ENCODE data around the gene MARVELD3. TPM values are rescaled to one million over a fixed set of nuclear protein-coding genes. Genes with fewer than 3 reads are reported as not detected.

The MARVELD3 gene
- total RNA-seq, 5 donors from 2014 or later (not counting 1 experiment from before 2014, with no cell fraction given): 0.22 TPM; not detected in 4

DNA sequence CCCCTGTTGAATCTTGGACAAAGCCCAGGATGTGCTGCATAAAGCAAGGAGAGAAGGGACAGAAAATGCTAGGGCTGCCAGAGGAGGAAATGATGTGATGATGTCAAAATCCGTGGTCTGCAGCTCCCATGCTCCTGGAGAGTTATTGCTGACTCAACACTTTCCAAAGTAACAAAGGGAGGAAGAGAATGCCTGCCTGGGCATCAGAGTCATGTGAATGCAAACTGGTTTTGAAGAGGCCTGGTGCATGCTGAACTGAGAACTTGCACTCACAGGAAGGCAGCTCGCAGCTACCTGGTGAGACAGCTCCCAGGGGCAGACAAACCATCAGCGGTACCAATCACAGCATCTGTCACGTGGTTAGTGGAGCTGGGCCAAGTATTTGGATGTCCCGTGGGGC, 2.8 kb downstream of the MARVELD3 start:
- ATAC-seq (replicated peaks in 1 of 4): no peak
- Mint-ChIP-seq H3K36me3 (no peaks in the 10 kb centered on the region), H3K27me3 (peaks cover 5 to 17% of the 10 kb centered on the region in 2 donors), H3K4me3 (no peak overlapping the region), H3K4me1 (peaks cover 0 to 4% (median 0%) of the 10 kb centered on the region in 3 donors), H3K27ac (no peak overlapping the region), H3K9me3 (no peaks in the 10 kb centered on the region)
- Histone ChIP-seq H3K27ac (ENCODE audit: low read length) (no peak overlapping the region), H3K27me3 (replicated peaks in 1 of 2; ENCODE audit: control insufficient read depth in 2 of 2, extremely low read depth in 1 of 2, insufficient read depth in 2 of 2, low read length in 1 of 2) (peaks cover 6 to 38% of the 10 kb centered on the region in 2 experiments), H3K4me1 (ENCODE audit: control insufficient read depth in 1 of 2, extremely low read depth in 1 of 2, insufficient read depth in 2 of 2, low read length in 2 of 2) (peaks cover 0 to 12% of the 10 kb centered on the region in 2 experiments), H3K4me3 (ENCODE audit: control insufficient read depth in 1 of 2, extremely low read depth in 1 of 2, low read length in 1 of 2) (no peak overlapping the region), H3K36me3 (ENCODE audit: control insufficient read depth in 2 of 2, extremely low read depth in 1 of 2, insufficient read depth in 1 of 2, low read length in 1 of 2) (no peaks in the 10 kb centered on the region), H3K9me3 (no peaks in the 10 kb centered on the region)
- CTCF ChIA-PET: interaction anchor here in 1 of 2 donors (0.5 to 0.6 kb wide), 2 partner anchors 89 to 102 kb away, joined by 3 read pairs; no protein-coding TSS in a partner anchor
- POLR2A ChIA-PET: no interaction called here
- 72% methylated on average over 4 of the region's 5 CpGs for WGBS (ENCODE audit: insufficient coverage)
- no peak for DNase-seq

GRCh38 chr16:71629278-71630016, 3.5 kb downstream of the MARVELD3 start:
- H3K27me3 ChIP-seq (replicated peaks in 1 of 2; ENCODE audit: control insufficient read depth in 2 of 2, extremely low read depth in 1 of 2, insufficient read depth in 2 of 2, low read length in 1 of 2): peaks cover 5 to 35% of the 10 kb centered on the region in 2 experiments
- ATAC-seq (replicated peaks in 1 of 4) (no peak), DNase-seq (no peak)
- H3K4me1 ChIP-seq (ENCODE audit: control insufficient read depth in 1 of 2, extremely low read depth in 1 of 2, insufficient read depth in 2 of 2, low read length in 2 of 2): peaks cover 0 to 12% of the 10 kb centered on the region in 2 experiments
- no peaks in the 10 kb centered on the region for H3K9me3 ChIP-seq
- H3K4me3 ChIP-seq (ENCODE audit: control insufficient read depth in 1 of 2, extremely low read depth in 1 of 2, low read length in 1 of 2): no peak overlapping the region
- Mint-ChIP-seq H3K4me1 (peaks cover 0 to 4% (median 0%) of the 10 kb centered on the region in 3 donors), H3K9me3 (no peaks in the 10 kb centered on the region), H3K36me3 (no peaks in the 10 kb centered on the region), H3K4me3 (no peak overlapping the region), H3K27ac (no peak overlapping the region), H3K27me3 (peaks cover 5 to 17% of the 10 kb centered on the region in 2 donors)
- H3K36me3 ChIP-seq (ENCODE audit: control insufficient read depth in 2 of 2, extremely low read depth in 1 of 2, insufficient read depth in 1 of 2, low read length in 1 of 2): no peaks in the 10 kb centered on the region
- H3K27ac ChIP-seq (ENCODE audit: low read length): no peak overlapping the region
- ChIA-PET POLR2A (no interaction called here), CTCF (interaction anchor here in 1 of 2 donors (0.5 kb wide), 1 partner anchor 103 kb away, joined by 3 read pairs; no protein-coding TSS in a partner anchor)
- 69% methylated on average over 7 of the region's 11 CpGs for WGBS (ENCODE audit: insufficient coverage)

GRCh38 chr16:71630808-71631207, 4.8 kb downstream of the MARVELD3 start:
- no peaks in the 10 kb centered on the region for H3K9me3 ChIP-seq
- Mint-ChIP-seq H3K36me3 (no peaks in the 10 kb centered on the region), H3K27ac (no peak overlapping the region), H3K9me3 (no peaks in the 10 kb centered on the region), H3K4me1 (peaks cover 0 to 1% (median 0%) of the 10 kb centered on the region in 3 donors), H3K27me3 (peaks cover 0 to 13% of the 10 kb centered on the region in 2 donors), H3K4me3 (no peak overlapping the region)
- ChIA-PET CTCF (no interaction called here), POLR2A (no interaction called here)
- peaks cover 0 to 10% of the 10 kb centered on the region in 2 experiments for H3K4me1 ChIP-seq (ENCODE audit: control insufficient read depth in 1 of 2, extremely low read depth in 1 of 2, insufficient read depth in 2 of 2, low read length in 2 of 2)
- no peaks in the 10 kb centered on the region for H3K36me3 ChIP-seq (ENCODE audit: control insufficient read depth in 2 of 2, extremely low read depth in 1 of 2, insufficient read depth in 1 of 2, low read length in 1 of 2)
- 94% methylated on average over 2 of the region's 4 CpGs for WGBS (ENCODE audit: insufficient coverage)
- no peak for ATAC-seq (replicated peaks in 1 of 4)
- H3K27ac ChIP-seq (ENCODE audit: low read length): no peak overlapping the region
- H3K4me3 ChIP-seq (ENCODE audit: control insufficient read depth in 1 of 2, extremely low read depth in 1 of 2, low read length in 1 of 2): no peak overlapping the region
- DNase-seq: no peak
- H3K27me3 ChIP-seq (replicated peaks in 1 of 2; ENCODE audit: control insufficient read depth in 2 of 2, extremely low read depth in 1 of 2, insufficient read depth in 2 of 2, low read length in 1 of 2): peaks cover 0 to 25% of the 10 kb centered on the region in 2 experiments

DNA sequence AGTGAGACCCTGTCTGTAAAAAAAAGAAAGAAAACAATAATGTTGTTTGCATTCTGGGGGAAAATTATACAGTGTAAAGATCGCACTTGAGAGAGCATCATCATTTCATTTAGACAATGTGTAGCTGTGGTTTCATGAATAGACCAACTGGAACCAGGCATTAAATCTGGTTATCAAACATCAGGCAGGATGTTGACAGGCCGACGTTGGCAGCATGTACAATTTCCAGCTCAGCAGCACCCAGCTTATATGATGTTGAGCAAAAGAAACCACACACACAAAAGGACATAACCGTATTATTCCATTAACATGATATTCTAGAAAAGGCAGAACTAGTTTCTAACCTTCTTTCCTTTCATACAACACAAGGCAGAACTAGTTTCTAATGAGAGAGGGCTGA, 5.8 kb downstream of the MARVELD3 start:
- Mint-ChIP-seq H3K4me1 (no peaks in the 10 kb centered on the region), H3K4me3 (no peak overlapping the region), H3K9me3 (no peaks in the 10 kb centered on the region), H3K27ac (no peak overlapping the region), H3K27me3 (peaks cover 0 to 11% of the 10 kb centered on the region in 2 donors), H3K36me3 (no peaks in the 10 kb centered on the region)
- no CpG with 5 or more reads among the region's 4 CpGs for WGBS (ENCODE audit: insufficient coverage)
- Histone ChIP-seq H3K27me3 (replicated peaks in 1 of 2; ENCODE audit: control insufficient read depth in 2 of 2, extremely low read depth in 1 of 2, insufficient read depth in 2 of 2, low read length in 1 of 2) (peaks cover 0 to 17% of the 10 kb centered on the region in 2 experiments), H3K36me3 (ENCODE audit: control insufficient read depth in 2 of 2, extremely low read depth in 1 of 2, insufficient read depth in 1 of 2, low read length in 1 of 2) (no peaks in the 10 kb centered on the region), H3K4me3 (ENCODE audit: control insufficient read depth in 1 of 2, extremely low read depth in 1 of 2, low read length in 1 of 2) (no peak overlapping the region), H3K4me1 (ENCODE audit: control insufficient read depth in 1 of 2, extremely low read depth in 1 of 2, insufficient read depth in 2 of 2, low read length in 2 of 2) (peaks cover 0 to 2% of the 10 kb centered on the region in 2 experiments), H3K9me3 (no peaks in the 10 kb centered on the region), H3K27ac (ENCODE audit: low read length) (no peak overlapping the region)
- POLR2A ChIA-PET: no interaction called here
- ATAC-seq (replicated peaks in 1 of 4) (no peak), DNase-seq (no peak)
- CTCF ChIA-PET: no interaction called here

GRCh38 chr16:71635632-71636031, 9.6 kb downstream of the MARVELD3 start:
- Histone ChIP-seq H3K27me3 (replicated peaks in 1 of 2; ENCODE audit: control insufficient read depth in 2 of 2, extremely low read depth in 1 of 2, insufficient read depth in 2 of 2, low read length in 1 of 2) (no peaks in the 10 kb centered on the region), H3K9me3 (no peaks in the 10 kb centered on the region), H3K4me3 (ENCODE audit: control insufficient read depth in 1 of 2, extremely low read depth in 1 of 2, low read length in 1 of 2) (no peak overlapping the region), H3K27ac (ENCODE audit: low read length) (no peak overlapping the region), H3K36me3 (ENCODE audit: control insufficient read depth in 2 of 2, extremely low read depth in 1 of 2, insufficient read depth in 1 of 2, low read length in 1 of 2) (no peaks in the 10 kb centered on the region), H3K4me1 (ENCODE audit: control insufficient read depth in 1 of 2, extremely low read depth in 1 of 2, insufficient read depth in 2 of 2, low read length in 2 of 2) (no peaks in the 10 kb centered on the region)
- Mint-ChIP-seq H3K9me3 (no peaks in the 10 kb centered on the region), H3K36me3 (peaks cover 13% of the 10 kb centered on the region), H3K4me3 (no peak overlapping the region), H3K27ac (no peak overlapping the region), H3K4me1 (no peaks in the 10 kb centered on the region), H3K27me3 (no peaks in the 10 kb centered on the region)
- DNase-seq (no peak), ATAC-seq (replicated peaks in 1 of 4) (no peak)
- POLR2A ChIA-PET: no interaction called here
- CTCF ChIA-PET: no interaction called here
- no CpG with 5 or more reads among the region's 2 CpGs for WGBS (ENCODE audit: insufficient coverage)

DNA sequence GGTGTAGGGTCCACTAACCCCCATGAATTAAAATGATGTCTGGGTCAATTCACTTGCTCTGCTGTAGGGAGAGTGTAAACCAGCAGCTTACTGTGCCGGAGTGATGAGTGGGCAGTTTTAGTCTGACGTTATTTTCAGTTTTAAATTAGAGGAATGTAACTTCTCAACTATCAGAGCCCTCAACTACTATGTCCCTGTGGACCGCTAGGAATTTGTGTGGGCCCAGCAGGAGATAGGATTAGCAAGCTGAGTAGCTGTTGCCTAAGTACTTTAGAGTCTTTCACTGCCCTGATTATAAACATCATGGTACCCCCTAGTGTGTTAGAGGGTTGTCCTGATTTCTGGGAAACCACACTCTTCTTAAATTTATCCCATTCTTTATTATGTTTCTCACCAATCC, 11.4 kb downstream of the MARVELD3 start:
- Mint-ChIP-seq H3K4me3 (no peak overlapping the region), H3K27me3 (no peaks in the 10 kb centered on the region), H3K9me3 (no peaks in the 10 kb centered on the region), H3K36me3 (peaks cover 13% of the 10 kb centered on the region), H3K4me1 (no peaks in the 10 kb centered on the region), H3K27ac (no peak overlapping the region)
- WGBS (ENCODE audit: insufficient coverage): no CpG with 5 or more reads among the region's 3 CpGs
- no peak for DNase-seq
- ATAC-seq (replicated peaks in 1 of 4): no peak
- Histone ChIP-seq H3K4me3 (ENCODE audit: control insufficient read depth in 1 of 2, extremely low read depth in 1 of 2, low read length in 1 of 2) (no peak overlapping the region), H3K27me3 (replicated peaks in 1 of 2; ENCODE audit: control insufficient read depth in 2 of 2, extremely low read depth in 1 of 2, insufficient read depth in 2 of 2, low read length in 1 of 2) (no peaks in the 10 kb centered on the region), H3K27ac (ENCODE audit: low read length) (no peak overlapping the region), H3K9me3 (no peaks in the 10 kb centered on the region), H3K4me1 (ENCODE audit: control insufficient read depth in 1 of 2, extremely low read depth in 1 of 2, insufficient read depth in 2 of 2, low read length in 2 of 2) (no peaks in the 10 kb centered on the region), H3K36me3 (ENCODE audit: control insufficient read depth in 2 of 2, extremely low read depth in 1 of 2, insufficient read depth in 1 of 2, low read length in 1 of 2) (no peaks in the 10 kb centered on the region)
- ChIA-PET POLR2A (no interaction called here), CTCF (no interaction called here)

Data from T-cell (primary cell).